B cell (primary cell): ENCODE data around the gene SFTPA2.

Experiments
- CTCF ChIP-seq: fragments of 200-600 bp; IDR thresholded peaks from one replicate; pipeline ENCODE4 v1.8.0; 2022; ENCODE audit warnings: antibody characterized with exemption, mild to moderate bottlenecking
- EZH2 ChIP-seq: IDR thresholded peaks from 2 replicates; pipeline ENCODE4 v1.6.1; 2012; ENCODE audit warnings: borderline replicate concordance, low read depth, mild to moderate bottlenecking, moderate library complexity, low read length; ENCODE audit not compliant: insufficient read depth, poor library complexity, severe bottlenecking

GRCh38 chr10:79605308-79605707 is 45.1 kb upstream of the SFTPA2 start:
- TF ChIP-seq CTCF (no peak), EZH2 (no peak)
